CD4-positive, alpha-beta memory T cell (primary cell): Measurements from ENCODE around the gene PITX1. TPM values are rescaled to one million over a fixed set of nuclear protein-coding genes. Genes with fewer than 3 reads are reported as not detected.
A peak's percentile ranks its signal among the peaks of the same experiment; 100 is the strongest.
"Not testable (repeated sequence)": the region's sequence is repeated elsewhere in the genome, so short reads cannot be mapped to it uniquely, and the experiment has no call there.

ENCODE experiments used
- CTCF ChIA-PET: fragments of 350-600 bp; sonication (Branson Sonifier 250); formaldehyde crosslinking; loops from one replicate; lab custom pipeline; 2021; ENCODE audit warnings: inconsistent platforms; ENCODE audit not compliant: partially characterized antibody; lab: Charles Lee
- POLR2A ChIA-PET: fragments of 350-600 bp; sonication (Branson Sonifier 250); formaldehyde crosslinking; loops from one replicate; lab custom pipeline; 2021; ENCODE audit not compliant: partially characterized antibody; lab: Charles Lee
- DNase-seq, 5 donors: peaks; one replicate each; pipeline versions ENCODE4 v3.0.0 to v3.0.0-alpha.2; 2020 to 2022; ENCODE audit warnings: mixed read lengths in 1 of 5
- H3K27ac ChIP-seq: one replicate; pipeline ENCODE4 v1.7.0; 2013; ENCODE audit warnings: low read depth, low read length
- H3K27me3 ChIP-seq: 2 replicates; pipeline ENCODE4 v1.7.0; 2013; ENCODE audit warnings: mild to moderate bottlenecking, low read length, moderate library complexity; ENCODE audit not compliant: insufficient read depth
- H3K36me3 ChIP-seq: 2 replicates; pipeline ENCODE4 v1.7.0; 2013; ENCODE audit warnings: mild to moderate bottlenecking, low read length, moderate library complexity; ENCODE audit not compliant: insufficient read depth
- H3K4me1 ChIP-seq: 2 replicates; pipeline ENCODE4 v1.7.0; 2013; ENCODE audit warnings: mild to moderate bottlenecking, low read length, moderate library complexity; ENCODE audit not compliant: insufficient read depth
- H3K4me3 ChIP-seq, 2 donors: one replicate each; pipeline ENCODE4 v1.7.0; 2013; ENCODE audit warnings: low read length in 2 of 2, mild to moderate bottlenecking in 1 of 2
- H3K9me3 ChIP-seq, 2 donors: one replicate each; pipeline ENCODE4 v1.7.0; 2013; ENCODE audit warnings: low read length in 2 of 2, control low read depth in 1 of 2; ENCODE audit not compliant: control insufficient read depth in 1 of 2
- H3K27ac Mint-ChIP-seq, 7 donors: one replicate each; pipeline ENCODE4 v1.8.0; 2020 to 2021; ENCODE audit warnings: mixed read lengths in 7 of 7, mild to moderate bottlenecking in 6 of 7, inconsistent platforms in 3 of 7, moderate library complexity in 3 of 7
- H3K27me3 Mint-ChIP-seq, 2 donors: one replicate each; pipeline ENCODE4 v1.8.0; 2020 to 2021; ENCODE audit warnings: mixed read lengths in 2 of 2
- H3K36me3 Mint-ChIP-seq, 2 donors: one replicate each; pipeline ENCODE4 v1.8.0; 2020 to 2021; ENCODE audit warnings: mixed read lengths in 2 of 2, inconsistent platforms in 1 of 2, mild to moderate bottlenecking in 1 of 2
- H3K4me1 Mint-ChIP-seq, 4 donors: one replicate each; pipeline ENCODE4 v1.8.0; 2020 to 2021; ENCODE audit warnings: mixed read lengths in 4 of 4, mild to moderate bottlenecking in 1 of 4
- H3K4me3 Mint-ChIP-seq, 8 donors: one replicate each; pipeline ENCODE4 v1.8.0; 2020 to 2021; ENCODE audit warnings: mixed read lengths in 8 of 8, mild to moderate bottlenecking in 7 of 8, moderate library complexity in 6 of 8, inconsistent platforms in 3 of 8
- H3K9me3 Mint-ChIP-seq, 8 donors: one replicate each; pipeline ENCODE4 v1.8.0; 2020 to 2021; ENCODE audit warnings: mixed read lengths in 8 of 8, mild to moderate bottlenecking in 5 of 8, inconsistent platforms in 3 of 8, moderate library complexity in 1 of 8
- intact Hi-C: fragments of 100-400 bp; cut with micrococcal nuclease; formaldehyde crosslinking; loops from one replicate; pipeline ENCODE4 v1.15.1; 2023
- polyA plus RNA-seq, 2 donors: library from polyadenylated mRNA; unstranded; fragments of 300-500 nt; fragmentation: Illumina TruSeq; gene quantifications; one replicate each; pipeline ENCODE4 v1.2.3, GENCODE V29; 2021
- total RNA-seq, 2 experiments: library from RNA; stranded (reverse); gene quantifications; one replicate each; pipeline ENCODE4 v1.2.3, GENCODE V29; 2021

The PITX1 gene
- total and polyA plus RNA-seq, 4 experiments from 2014 or later, result not detected

DNA sequence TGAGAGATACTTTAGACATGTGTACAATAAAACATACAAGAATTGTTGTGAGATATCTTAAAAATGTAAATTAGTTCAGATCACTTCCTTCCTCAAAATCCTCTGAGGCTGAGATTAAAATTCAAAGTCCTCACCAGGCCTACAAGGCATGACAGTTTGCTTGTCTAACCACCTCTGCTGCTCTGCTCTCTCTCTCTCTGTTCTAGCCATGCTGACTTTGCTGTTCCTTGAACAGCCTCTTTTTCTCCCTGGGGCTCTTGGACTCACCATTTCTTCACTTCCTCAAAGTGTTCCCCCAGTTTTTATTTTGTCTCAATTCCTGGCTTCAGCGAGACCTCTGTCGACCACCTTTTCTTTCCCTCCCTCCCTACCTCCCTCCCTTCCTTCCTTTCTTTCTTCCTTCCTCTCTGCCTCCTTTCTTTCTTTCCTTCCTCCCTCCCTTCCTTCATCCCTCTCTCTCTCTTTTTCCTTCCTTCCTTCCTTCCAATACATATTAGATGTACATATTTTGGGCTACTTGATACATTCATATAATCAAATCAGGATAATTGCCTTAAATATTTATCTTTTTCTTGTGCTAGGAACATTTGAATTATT, 39.4 kb downstream of the PITX1 start:
- Histone ChIP-seq H3K4me3 (no peak overlapping the region), H3K36me3 (no peaks in the 10 kb centered on the region), H3K9me3 (no peaks in the 10 kb centered on the region), H3K27me3 (no peaks in the 10 kb centered on the region), H3K27ac (no peak overlapping the region), H3K4me1 (no peaks in the 10 kb centered on the region)
- Mint-ChIP-seq H3K4me3 (no peak overlapping the region), H3K9me3 (peaks cover 0 to 6% (median 0%) of the 10 kb centered on the region in 8 donors), H3K27me3 (no peaks in the 10 kb centered on the region), H3K4me1 (no peaks in the 10 kb centered on the region), H3K36me3 (peaks cover 0 to 7% of the 10 kb centered on the region in 2 donors), H3K27ac (peak overlapping the region in 1 of 7 donors; percentile 14)
- ChIA-PET CTCF (no interaction called here), POLR2A (no interaction called here)
- intact Hi-C loops, result no loop called here
- no peak for DNase-seq

DNA sequence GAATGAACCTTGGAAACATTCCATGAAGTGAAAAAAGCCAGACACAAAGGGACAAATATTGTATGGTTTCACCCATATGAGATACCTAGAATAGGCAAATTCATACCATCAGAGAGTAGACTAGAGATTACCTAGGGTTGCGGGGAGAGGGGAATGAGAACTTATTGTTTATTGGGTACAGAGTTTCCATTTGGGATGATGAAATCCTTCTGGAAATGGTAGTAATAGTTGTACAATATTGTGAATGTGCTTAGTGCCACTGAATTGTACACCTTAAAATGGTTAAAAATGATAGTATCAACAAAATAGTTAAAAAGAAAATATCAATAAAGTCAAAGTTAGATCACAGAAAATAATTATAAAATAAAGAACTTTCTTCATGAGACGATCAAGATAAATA, 40.9 kb downstream of the PITX1 start:
- Mint-ChIP-seq H3K27me3 (no peaks in the 10 kb centered on the region), H3K9me3 (no peaks in the 10 kb centered on the region), H3K4me3 (no peak overlapping the region), H3K27ac (no peak overlapping the region), H3K36me3 (peaks cover 0 to 11% of the 10 kb centered on the region in 2 donors), H3K4me1 (no peaks in the 10 kb centered on the region)
- no peak for DNase-seq
- no peaks in the 10 kb centered on the region for H3K4me1 ChIP-seq
- no peaks in the 10 kb centered on the region for H3K9me3 ChIP-seq
- CTCF ChIA-PET, result no interaction called here
- H3K27me3 ChIP-seq, result no peaks in the 10 kb centered on the region
- no peak overlapping the region for H3K4me3 ChIP-seq
- no peak overlapping the region for H3K27ac ChIP-seq
- intact Hi-C loops, result no loop called here
- no peaks in the 10 kb centered on the region for H3K36me3 ChIP-seq
- POLR2A ChIA-PET, result no interaction called here

DNA sequence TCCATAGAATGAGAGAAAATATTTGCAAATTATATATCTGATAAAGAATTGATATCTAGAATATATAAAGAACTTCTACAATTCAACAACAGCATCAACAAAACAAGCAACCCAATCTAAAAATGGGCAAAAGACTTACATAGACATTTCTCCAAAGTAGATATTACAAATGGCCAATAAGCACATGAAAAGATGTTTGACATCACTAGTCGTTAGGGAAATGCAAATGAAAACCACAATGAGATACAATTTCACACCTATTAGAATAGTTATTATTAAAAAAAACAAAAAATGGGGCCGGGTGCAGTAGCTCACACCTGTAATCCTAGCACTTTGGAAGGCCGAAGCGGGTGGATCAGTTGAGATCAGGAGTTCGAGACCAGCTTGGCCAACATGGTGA, 41.9 kb downstream of the PITX1 start:
- H3K27ac ChIP-seq, result no peak overlapping the region
- Mint-ChIP-seq H3K27me3 (no peaks in the 10 kb centered on the region), H3K4me3 (no peak overlapping the region), H3K4me1 (no peaks in the 10 kb centered on the region), H3K27ac (no peak overlapping the region), H3K9me3 (no peaks in the 10 kb centered on the region), H3K36me3 (peaks cover 0 to 5% of the 10 kb centered on the region in 2 donors)
- intact Hi-C loops, result no loop called here
- no peak overlapping the region for H3K4me3 ChIP-seq
- H3K36me3 ChIP-seq, result no peaks in the 10 kb centered on the region
- H3K27me3 ChIP-seq, result no peaks in the 10 kb centered on the region
- POLR2A ChIA-PET, result no interaction called here
- no peaks in the 10 kb centered on the region for H3K4me1 ChIP-seq
- CTCF ChIA-PET, result no interaction called here
- no peaks in the 10 kb centered on the region for H3K9me3 ChIP-seq
- no peak for DNase-seq

DNA sequence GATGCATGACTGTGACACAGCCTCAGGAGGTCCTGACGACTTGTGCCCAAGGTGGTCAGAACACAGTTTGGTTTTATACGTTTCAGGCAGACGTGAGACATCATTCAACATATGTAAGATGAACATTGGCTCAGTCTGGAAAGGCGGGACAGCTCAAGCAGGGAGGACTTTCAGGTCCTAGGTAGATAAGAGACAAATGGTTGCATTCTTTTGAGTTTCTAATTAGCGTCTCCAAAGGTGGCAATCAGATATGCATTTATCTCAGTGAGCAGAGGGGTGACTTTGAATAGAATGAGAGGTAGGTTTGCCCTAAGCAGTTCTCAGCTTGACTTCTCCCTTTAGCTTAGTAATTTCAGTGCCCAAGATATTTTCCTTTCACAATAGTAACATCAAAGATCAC, 43.8 kb downstream of the PITX1 start:
- H3K4me3 Mint-ChIP-seq, H3K27ac Mint-ChIP-seq, H3K4me1 ChIP-seq, H3K9me3 ChIP-seq, H3K27me3 ChIP-seq, H3K36me3 ChIP-seq, H3K4me3 ChIP-seq, H3K27me3 Mint-ChIP-seq, DNase-seq, H3K27ac ChIP-seq, POLR2A ChIA-PET, H3K36me3 Mint-ChIP-seq, H3K9me3 Mint-ChIP-seq, CTCF ChIA-PET, intact Hi-C loops, H3K4me1 Mint-ChIP-seq: not testable (repeated sequence)

DNA sequence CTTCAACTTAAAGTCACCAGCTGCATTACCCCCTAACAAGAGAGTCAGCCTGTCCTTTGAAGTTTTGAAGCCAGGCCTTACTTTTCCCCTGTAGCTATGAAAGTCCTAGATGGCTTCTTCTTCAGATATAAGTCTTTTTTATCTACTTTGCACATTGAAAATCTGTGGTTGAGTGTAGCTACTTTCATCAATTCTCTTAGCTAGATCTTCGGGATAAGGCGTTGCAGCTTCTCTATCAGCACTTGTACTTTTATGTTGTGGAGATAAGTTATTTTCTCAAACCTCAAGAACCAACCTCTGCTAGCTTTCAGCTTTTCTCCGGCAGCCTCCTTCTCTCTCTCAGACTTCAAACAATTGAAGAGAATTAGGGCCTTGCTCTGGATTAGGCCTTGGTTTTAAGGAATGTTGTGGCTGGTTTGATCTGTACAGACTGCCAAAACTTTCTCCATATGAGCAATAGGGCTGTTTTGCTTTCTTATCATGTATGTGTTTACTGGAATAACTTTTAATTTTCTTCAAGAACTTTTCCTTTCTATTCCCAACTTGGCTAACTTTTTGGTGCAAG, 44.7 kb downstream of the PITX1 start:
- no peak overlapping the region for H3K27ac Mint-ChIP-seq
- POLR2A ChIA-PET, result no interaction called here

DNA sequence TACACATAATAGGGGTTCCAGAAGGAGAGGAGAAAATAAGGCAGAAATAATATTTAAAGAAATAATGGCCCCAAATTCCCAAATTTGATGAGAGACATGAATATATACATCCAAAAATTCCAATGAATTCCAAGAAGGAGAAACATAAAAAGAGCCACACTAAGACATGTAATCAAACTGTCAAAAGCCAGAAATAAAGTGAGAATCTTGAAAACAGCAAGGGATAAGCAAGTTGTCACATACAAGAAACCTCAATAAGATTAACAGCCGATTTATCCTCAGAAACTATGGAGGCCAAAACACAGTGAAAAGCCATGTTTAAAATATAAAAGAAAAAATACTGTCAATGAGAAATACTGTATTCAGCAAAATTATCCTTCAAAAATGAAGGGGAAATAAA, 51.8 kb downstream of the PITX1 start:
- Mint-ChIP-seq H3K9me3 (peaks cover 3 to 62% (median 46%) of the 10 kb centered on the region in 8 donors), H3K27me3 (peaks cover 0 to 5% of the 10 kb centered on the region in 2 donors), H3K4me3 (no peak overlapping the region), H3K4me1 (no peaks in the 10 kb centered on the region), H3K27ac (no peak overlapping the region), H3K36me3 (peaks cover 9 to 26% of the 10 kb centered on the region in 2 donors)
- no peak overlapping the region for H3K4me3 ChIP-seq
- ChIA-PET CTCF (no interaction called here), POLR2A (no interaction called here)
- H3K27ac ChIP-seq, result no peak overlapping the region
- no peaks in the 10 kb centered on the region for H3K4me1 ChIP-seq
- no peaks in the 10 kb centered on the region for H3K27me3 ChIP-seq
- DNase-seq, result no peak
- H3K36me3 ChIP-seq, result no peaks in the 10 kb centered on the region
- peaks cover 0 to 8% of the 10 kb centered on the region in 2 donors for H3K9me3 ChIP-seq
- intact Hi-C loops, result no loop called here

More for the DNA sequence above, 44.7 kb downstream of the PITX1 start:
- Mint-ChIP-seq H3K4me3 (no peak overlapping the region), H3K27me3 (peaks cover 0 to 3% of the 10 kb centered on the region in 2 donors), H3K36me3 (peaks cover 0 to 5% of the 10 kb centered on the region in 2 donors), H3K9me3 (peaks cover 0 to 6% (median 0%) of the 10 kb centered on the region in 8 donors), H3K4me1 (no peaks in the 10 kb centered on the region)
- DNase-seq, result no peak
- H3K4me1 ChIP-seq, result no peaks in the 10 kb centered on the region
- H3K4me3 ChIP-seq, result no peak overlapping the region
- intact Hi-C loops, result no loop called here
- CTCF ChIA-PET, result no interaction called here
- H3K36me3 ChIP-seq, result no peaks in the 10 kb centered on the region
- no peaks in the 10 kb centered on the region for H3K27me3 ChIP-seq
- no peak overlapping the region for H3K27ac ChIP-seq
- H3K9me3 ChIP-seq, result no peaks in the 10 kb centered on the region

DNA sequence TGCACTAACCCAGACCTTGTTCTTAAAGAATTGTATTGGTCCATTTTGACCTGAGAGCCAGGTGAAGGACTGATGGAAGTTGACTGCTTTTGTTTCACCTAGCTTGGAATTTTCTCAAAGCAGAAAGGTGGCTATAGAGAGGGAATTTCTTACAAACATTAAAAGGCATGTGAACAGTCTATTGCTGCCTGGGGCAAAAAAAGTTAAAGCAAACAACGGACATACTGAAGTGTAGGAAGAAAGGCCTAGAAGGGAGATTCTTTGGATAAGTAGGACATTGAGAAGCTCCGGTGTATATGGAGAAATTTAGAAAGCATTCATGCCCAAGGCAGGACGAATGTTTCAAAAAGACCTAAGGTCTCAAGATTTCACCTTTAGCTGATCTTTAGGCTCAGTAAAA, 54.6 kb downstream of the PITX1 start:
- Mint-ChIP-seq H3K9me3 (peaks cover 3 to 78% (median 58%) of the 10 kb centered on the region in 8 donors), H3K27me3 (peaks cover 0 to 2% of the 10 kb centered on the region in 2 donors)

More for the DNA sequence above, 54.6 kb downstream of the PITX1 start:
- H3K4me3 ChIP-seq, result no peak overlapping the region
- peaks cover 0 to 14% of the 10 kb centered on the region in 2 donors for H3K9me3 ChIP-seq
- H3K4me1 ChIP-seq, result no peaks in the 10 kb centered on the region
- no peak overlapping the region for H3K27ac ChIP-seq
- Mint-ChIP-seq H3K4me3 (no peak overlapping the region), H3K36me3 (peaks cover 24 to 43% of the 10 kb centered on the region in 2 donors), H3K27ac (no peak overlapping the region), H3K4me1 (no peaks in the 10 kb centered on the region)
- DNase-seq, result no peak
- intact Hi-C loops, result no loop called here
- no peaks in the 10 kb centered on the region for H3K36me3 ChIP-seq
- H3K27me3 ChIP-seq, result no peaks in the 10 kb centered on the region
- ChIA-PET POLR2A (no interaction called here), CTCF (no interaction called here)
